ENCODE results near the gene ASTN2.

The ASTN2 gene

GRCh38 chr9:116383936-116384335 lies 1030.9 kb downstream of the ASTN2 start:
- TF ChIP-seq, protein P1, sequence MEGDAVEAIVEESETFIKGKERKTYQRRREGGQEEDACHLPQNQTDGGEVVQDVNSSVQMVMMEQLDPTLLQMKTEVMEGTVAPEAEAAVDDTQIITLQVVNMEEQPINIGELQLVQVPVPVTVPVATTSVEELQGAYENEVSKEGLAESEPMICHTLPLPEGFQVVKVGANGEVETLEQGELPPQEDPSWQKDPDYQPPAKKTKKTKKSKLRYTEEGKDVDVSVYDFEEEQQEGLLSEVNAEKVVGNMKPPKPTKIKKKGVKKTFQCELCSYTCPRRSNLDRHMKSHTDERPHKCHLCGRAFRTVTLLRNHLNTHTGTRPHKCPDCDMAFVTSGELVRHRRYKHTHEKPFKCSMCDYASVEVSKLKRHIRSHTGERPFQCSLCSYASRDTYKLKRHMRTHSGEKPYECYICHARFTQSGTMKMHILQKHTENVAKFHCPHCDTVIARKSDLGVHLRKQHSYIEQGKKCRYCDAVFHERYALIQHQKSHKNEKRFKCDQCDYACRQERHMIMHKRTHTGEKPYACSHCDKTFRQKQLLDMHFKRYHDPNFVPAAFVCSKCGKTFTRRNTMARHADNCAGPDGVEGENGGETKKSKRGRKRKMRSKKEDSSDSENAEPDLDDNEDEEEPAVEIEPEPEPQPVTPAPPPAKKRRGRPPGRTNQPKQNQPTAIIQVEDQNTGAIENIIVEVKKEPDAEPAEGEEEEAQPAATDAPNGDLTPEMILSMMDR (conservative IDR thresholded peaks at IDR 0.05): no peak
- TF ChIP-seq ZFX (IDR thresholded peaks at IDR 0.05): no peak
- no peak overlapping the region for H3K27ac ChIP-seq

DNA sequence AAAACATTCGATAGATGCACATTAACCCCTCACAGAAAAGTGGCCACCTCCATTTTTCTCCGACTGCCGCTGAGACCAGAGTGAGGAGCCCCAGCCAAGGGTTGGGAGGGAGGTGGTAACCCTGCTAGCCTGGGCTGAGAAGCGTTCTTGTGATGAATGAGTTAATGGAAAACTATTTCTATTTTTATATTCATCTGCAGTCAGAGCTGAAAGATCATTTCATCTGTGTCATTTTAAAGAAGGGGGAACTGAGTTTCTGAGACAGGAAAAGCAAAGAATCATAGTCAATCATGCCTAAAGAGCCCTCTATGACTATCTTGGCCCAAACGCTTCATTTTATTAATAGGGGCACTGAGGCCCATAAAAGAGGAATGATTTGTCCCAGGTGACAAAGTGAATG lies 1031.7 kb downstream of the ASTN2 start:
- TF ChIP-seq ZFX (IDR thresholded peaks at IDR 0.05): no peak
- TF ChIP-seq, protein P1 (conservative IDR thresholded peaks at IDR 0.05): no peak
- H3K27ac ChIP-seq: no peak overlapping the region

- H3K27ac ChIP-seq: no peak overlapping the region
- no peak for TF ChIP-seq ZFX (IDR thresholded peaks at IDR 0.05)
- TF ChIP-seq, protein P1 (conservative IDR thresholded peaks at IDR 0.05): no peak
These were observed 1032.8 kb downstream of the ASTN2 start for GRCh38 chr9:116382053-116382452.

DNA sequence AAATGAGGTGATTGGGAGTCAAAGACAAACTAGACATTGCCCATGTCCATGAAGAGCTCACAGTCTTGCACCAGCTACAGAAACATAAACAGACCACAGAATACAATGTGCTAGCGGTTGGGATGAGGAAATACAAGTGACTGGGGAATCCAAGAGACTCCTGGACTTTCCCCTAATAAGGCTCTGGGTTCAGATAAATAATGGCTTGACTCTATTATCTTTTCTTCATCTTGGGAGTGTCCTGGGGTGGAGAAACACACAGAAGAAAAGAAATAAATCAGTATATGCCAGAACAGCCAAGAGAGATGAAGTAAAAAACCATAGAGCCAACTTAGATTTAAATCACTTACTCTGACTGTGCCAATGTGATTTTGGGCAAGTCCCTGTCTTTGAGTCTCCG lies 1033.5 kb downstream of the ASTN2 start:
- no peak for TF ChIP-seq ZFX (IDR thresholded peaks at IDR 0.05)
- TF ChIP-seq, protein P1 (conservative IDR thresholded peaks at IDR 0.05): no peak
- no peak overlapping the region for H3K27ac ChIP-seq

DNA sequence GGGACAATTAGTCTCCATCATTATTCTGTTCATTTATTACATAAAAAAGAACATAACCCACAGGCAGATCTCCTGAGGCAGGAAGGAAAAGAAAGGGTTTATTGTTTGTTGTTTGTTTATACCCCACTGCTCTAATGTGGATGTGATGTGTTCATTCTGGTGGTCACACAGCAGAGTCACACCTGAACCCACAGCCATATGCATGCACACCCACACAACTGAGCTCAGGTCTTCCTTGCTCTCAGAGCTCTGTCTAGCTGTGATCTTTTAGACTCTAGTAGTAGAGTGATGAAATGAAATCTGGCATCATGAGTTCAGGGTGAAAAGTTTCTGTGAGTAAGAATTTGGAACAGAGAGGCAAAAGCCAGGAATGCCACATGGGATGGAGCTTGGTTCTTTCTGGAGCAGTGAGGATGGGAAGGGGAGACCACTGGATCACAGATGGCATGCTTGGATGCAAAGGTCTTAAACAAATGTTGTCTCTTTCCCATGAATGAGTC lies 1034.3 kb downstream of the ASTN2 start:
- TF ChIP-seq, protein P1 (conservative IDR thresholded peaks at IDR 0.05): no peak
- no peak for TF ChIP-seq ZFX (IDR thresholded peaks at IDR 0.05)

GRCh38 chr9:116379821-116380220 lies 1035.0 kb downstream of the ASTN2 start:
- no peak for TF ChIP-seq ZFX (IDR thresholded peaks at IDR 0.05)
- TF ChIP-seq, protein P1 (conservative IDR thresholded peaks at IDR 0.05): no peak
- no peak overlapping the region for H3K27ac ChIP-seq

More for the DNA sequence above, 1034.3 kb downstream of the ASTN2 start:
- no peak overlapping the region for H3K27ac ChIP-seq

- no peak overlapping the region for H3K27ac ChIP-seq
These were observed 1036.0 kb downstream of the ASTN2 start for GRCh38 chr9:116378873-116379272.

GRCh38 chr9:116377179-116377798 lies 1037.6 kb downstream of the ASTN2 start:
- TF ChIP-seq, protein P1 (conservative IDR thresholded peaks at IDR 0.05): no peak
- no peak for TF ChIP-seq ZFX (IDR thresholded peaks at IDR 0.05)
- H3K27ac ChIP-seq: no peak overlapping the region

More at GRCh38 chr9:116378873-116379272, 1036.0 kb downstream of the ASTN2 start:
- no peak for TF ChIP-seq ZFX (IDR thresholded peaks at IDR 0.05)
